ENCODE data around the gene PRSS2.
"Not testable (repeated sequence)": the region's sequence is repeated elsewhere in the genome, so short reads cannot be mapped to it uniquely, and the experiment has no call there.

GRCh38 chr7:142751526-142752175 is 19.1 kb upstream of the PRSS2 start:
- not testable (repeated sequence) for TF ChIP-seq POLR2A, CTCF, EP300 (IDR thresholded peaks at IDR 0.05)

Data from tibial nerve (tissue), 4 donors.